BJ (cell line): ENCODE measurements around the gene REEP6. TPM values are rescaled to one million over a fixed set of nuclear protein-coding genes. Genes with fewer than 3 reads are reported as not detected.
A peak's percentile ranks its signal among the peaks of the same experiment; 100 is the strongest.

Source experiments
- CTCF ChIA-PET: fragments of 350-600 bp; formaldehyde crosslinking; extraction: SDS; loops from one replicate; lab custom pipeline; 2021; ENCODE audit warnings: antibody characterized with exemption, inconsistent platforms; lab: Yijun Ruan, JAX
- POLR2A ChIA-PET: fragments of 300-600 bp; sonication (Branson Sonifier 250); formaldehyde crosslinking; extraction: SDS; loops from one replicate; lab custom pipeline; 2021; ENCODE audit warnings: antibody characterized with exemption; lab: Charles Lee
- DNase-seq: peaks from one replicate; pipeline ENCODE4 v3.0.0-alpha.2; 2011; ENCODE audit warnings: low read depth
- H3K27me3 ChIP-seq: 2 replicates; pipeline ENCODE4 v1.6.0; 2011; ENCODE audit warnings: low read length; ENCODE audit not compliant: control insufficient read depth, insufficient read depth
- H3K36me3 ChIP-seq: 2 replicates; pipeline ENCODE4 v1.5.1; 2011; ENCODE audit warnings: low read length; ENCODE audit not compliant: control insufficient read depth, insufficient read depth
- H3K4me3 ChIP-seq: 2 replicates; pipeline ENCODE4 v1.5.1; 2011; ENCODE audit warnings: low read depth, mild to moderate bottlenecking, control low read depth, low read length
- CTCF ChIP-seq: IDR thresholded peaks from 2 replicates; pipeline ENCODE4 v1.5.1; 2011; ENCODE audit warnings: low read depth, mild to moderate bottlenecking, control low read depth, inconsistent platforms, low read length, moderate library complexity; ENCODE audit not compliant: insufficient read depth
- polyA minus RNA-seq: library from RNA; depleted of rRNA, polyadenylated mRNA; stranded (reverse); fragments of >200 nt; gene quantifications from 2 replicates; pipeline ENCODE4 v1.2.3, GENCODE V29; 2011; rRNA and poly(A)+ RNA removed
- polyA plus RNA-seq: library from polyadenylated mRNA; depleted of rRNA; stranded (reverse); fragments of >200 nt; gene quantifications from 2 replicates; pipeline ENCODE4 v1.2.3, GENCODE V29; 2011; rRNA removed

The REEP6 gene
- polyA plus RNA-seq (1.7 and 3.1 TPM in 2 replicates), polyA minus RNA-seq (0.38 and 2.0 TPM in 2 replicates)

GRCh38 chr19:1491114-1491848, at the start of gene REEP6:
TSS of gene REEP6 (plus strand) at chr19:1491181. CDS start at chr19:1491270, 89 bp downstream.
- H3K36me3 ChIP-seq, result no peaks in the 10 kb centered on the region
- DNase-seq, result no peak
- peaks cover 4% of the 10 kb centered on the region for H3K27me3 ChIP-seq
- ChIA-PET POLR2A (interaction anchor here (0.6 kb wide), 1 partner anchor 54 kb away, joined by 7 read pairs; no protein-coding TSS in a partner anchor), CTCF (interaction anchor here (0.6 to 1.3 kb wide), 7 partner anchors 11 to 212 kb away, joined by 3 to 6 read pairs (median 3); no protein-coding TSS in a partner anchor)
- TF ChIP-seq CTCF, result no peak
- peak within 1 kb of the TSS; percentile 61 for H3K4me3 ChIP-seq

- DNase-seq, result no peak
- H3K4me3 ChIP-seq, result no peak overlapping the region
- TF ChIP-seq CTCF, result no peak
- CTCF ChIA-PET, result interaction anchor here (0.7 kb wide), 1 partner anchor 139 kb away, joined by 3 read pairs; no protein-coding TSS in a partner anchor
- peaks cover 4% of the 10 kb centered on the region for H3K27me3 ChIP-seq
- H3K36me3 ChIP-seq, result peaks cover 23% of the 10 kb centered on the region
- POLR2A ChIA-PET, result no interaction called here
Measured at GRCh38 chr19:1441677-1442438, 49.1 kb upstream of the REEP6 start.

GRCh38 chr19:1445185-1445931, 45.6 kb upstream of the REEP6 start:
- CTCF ChIA-PET, result interaction anchor here (0.8 to 3.7 kb wide), 19 partner anchors 8 to 201 kb away, joined by 3 to 21 read pairs (median 4); partner anchors contain the start of gene REEP6
- POLR2A ChIA-PET, result interaction anchor here (0.6 kb wide), 1 partner anchor 422 kb away, joined by 4 read pairs; no protein-coding TSS in a partner anchor
- peak overlapping the region; percentile 46 for H3K4me3 ChIP-seq
- H3K27me3 ChIP-seq, result peaks cover 14% of the 10 kb centered on the region
- peak; percentile 32 for TF ChIP-seq CTCF
- peaks cover 16% of the 10 kb centered on the region for H3K36me3 ChIP-seq
- no peak for DNase-seq

GRCh38 chr19:1445932-1446712, 44.9 kb upstream of the REEP6 start:
- no peak for TF ChIP-seq CTCF
- CTCF ChIA-PET, result interaction anchor here (0.8 to 3.7 kb wide), 15 partner anchors 8 to 166 kb away, joined by 3 to 21 read pairs (median 6); partner anchors contain the start of gene REEP6
- POLR2A ChIA-PET, result interaction anchor here (0.6 kb wide), 1 partner anchor 130 kb away, joined by 5 read pairs; no protein-coding TSS in a partner anchor
- Histone ChIP-seq H3K36me3 (peaks cover 10% of the 10 kb centered on the region), H3K27me3 (peaks cover 21% of the 10 kb centered on the region), H3K4me3 (peak overlapping the region; percentile 46)
- DNase-seq, result no peak
